GM13977 (cell line): Measurements from ENCODE around the gene LZIC.

ENCODE experiments used
- DNase-seq: peaks from one replicate; pipeline ENCODE4 v3.0.0; 2012; ENCODE audit warnings: low spot score
- in situ Hi-C: fragments of 300-500 bp; cut with MboI; formaldehyde crosslinking; loops from one replicate; pipeline ENCODE4 v1.12.0; 2022; ENCODE audit warnings: low sequenced_read_pairs, low pct_unique_long_range_greater_than_20kb, mixed read lengths, inconsistent platforms; ENCODE audit not compliant: unreplicated experiment
- TF ChIP-seq, protein P1 (sequence below): IDR thresholded peaks from 2 replicates; pipeline ENCODE4 v1.5.1; 2012; ENCODE audit warnings: mild to moderate bottlenecking, control low read depth; ENCODE audit not compliant: insufficient read depth; ENCODE audit errors: extremely low read depth, missing control alignments

The LZIC gene

DNA sequence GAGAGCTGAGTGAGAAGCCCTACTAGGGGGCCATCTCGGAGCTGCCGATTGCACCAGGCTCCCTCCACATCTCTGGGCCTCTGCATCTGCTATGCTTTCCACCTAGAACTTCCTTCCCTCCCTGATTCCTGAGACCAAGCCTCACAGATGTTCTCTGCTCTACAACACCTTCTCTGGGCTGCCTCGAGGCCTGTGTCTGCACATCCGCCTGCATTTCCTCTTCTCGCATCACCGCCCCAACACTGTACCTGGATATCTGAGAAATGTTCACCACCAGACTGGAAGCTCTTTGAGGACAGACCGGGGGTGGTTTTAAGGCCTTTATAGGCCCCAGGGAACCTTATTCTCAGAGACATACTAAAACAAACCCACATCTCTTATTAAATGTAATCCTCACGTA is 53.8 kb downstream of the LZIC start:
- TF ChIP-seq, protein P1, sequence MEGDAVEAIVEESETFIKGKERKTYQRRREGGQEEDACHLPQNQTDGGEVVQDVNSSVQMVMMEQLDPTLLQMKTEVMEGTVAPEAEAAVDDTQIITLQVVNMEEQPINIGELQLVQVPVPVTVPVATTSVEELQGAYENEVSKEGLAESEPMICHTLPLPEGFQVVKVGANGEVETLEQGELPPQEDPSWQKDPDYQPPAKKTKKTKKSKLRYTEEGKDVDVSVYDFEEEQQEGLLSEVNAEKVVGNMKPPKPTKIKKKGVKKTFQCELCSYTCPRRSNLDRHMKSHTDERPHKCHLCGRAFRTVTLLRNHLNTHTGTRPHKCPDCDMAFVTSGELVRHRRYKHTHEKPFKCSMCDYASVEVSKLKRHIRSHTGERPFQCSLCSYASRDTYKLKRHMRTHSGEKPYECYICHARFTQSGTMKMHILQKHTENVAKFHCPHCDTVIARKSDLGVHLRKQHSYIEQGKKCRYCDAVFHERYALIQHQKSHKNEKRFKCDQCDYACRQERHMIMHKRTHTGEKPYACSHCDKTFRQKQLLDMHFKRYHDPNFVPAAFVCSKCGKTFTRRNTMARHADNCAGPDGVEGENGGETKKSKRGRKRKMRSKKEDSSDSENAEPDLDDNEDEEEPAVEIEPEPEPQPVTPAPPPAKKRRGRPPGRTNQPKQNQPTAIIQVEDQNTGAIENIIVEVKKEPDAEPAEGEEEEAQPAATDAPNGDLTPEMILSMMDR, result no peak
- no peak for DNase-seq
- in situ Hi-C loops, result no loop called here

DNA sequence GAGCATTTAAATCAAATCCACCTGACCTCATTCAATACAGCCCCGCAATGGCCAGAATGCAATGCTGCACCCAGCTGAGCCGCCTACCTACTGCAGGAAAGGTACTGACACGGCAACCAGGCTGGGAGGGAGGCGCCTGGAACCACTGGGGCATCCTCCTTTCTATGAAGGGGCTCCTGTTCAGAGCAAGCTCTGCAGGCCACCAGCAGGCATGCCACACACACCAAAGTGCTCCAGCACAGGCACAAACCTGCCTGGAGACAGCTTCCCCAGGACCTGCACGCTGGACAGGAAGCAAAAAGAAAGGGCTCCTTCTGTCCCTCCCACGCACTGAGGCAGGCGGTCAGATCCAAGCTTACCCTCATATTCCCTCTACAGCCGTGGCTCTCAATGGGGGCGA is 54.3 kb downstream of the LZIC start:
- in situ Hi-C loops, result no loop called here
- TF ChIP-seq, protein P1, result no peak
- DNase-seq, result no peak

DNA sequence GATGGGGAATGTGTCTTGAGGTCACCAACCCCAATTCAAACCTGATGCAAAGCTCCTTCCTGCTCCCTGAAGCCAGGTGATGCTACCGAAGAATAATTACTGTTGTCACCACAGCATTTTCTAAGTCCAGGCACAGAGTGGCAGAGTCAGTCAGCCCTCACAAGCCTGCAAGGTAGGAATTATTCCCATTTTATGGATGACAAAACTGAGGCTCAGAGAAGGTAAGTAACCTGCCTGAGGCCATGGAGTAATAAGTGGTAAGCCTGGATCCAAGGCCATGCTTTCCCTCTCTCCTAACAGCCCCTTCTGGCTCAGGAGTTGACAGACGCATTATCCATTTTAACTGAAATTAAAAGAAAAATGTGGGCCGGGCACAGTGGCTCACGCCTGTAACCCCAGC is 56.1 kb downstream of the LZIC start:
- DNase-seq, result no peak
- in situ Hi-C loops, result no loop called here
- TF ChIP-seq, protein P1, result no peak

DNA sequence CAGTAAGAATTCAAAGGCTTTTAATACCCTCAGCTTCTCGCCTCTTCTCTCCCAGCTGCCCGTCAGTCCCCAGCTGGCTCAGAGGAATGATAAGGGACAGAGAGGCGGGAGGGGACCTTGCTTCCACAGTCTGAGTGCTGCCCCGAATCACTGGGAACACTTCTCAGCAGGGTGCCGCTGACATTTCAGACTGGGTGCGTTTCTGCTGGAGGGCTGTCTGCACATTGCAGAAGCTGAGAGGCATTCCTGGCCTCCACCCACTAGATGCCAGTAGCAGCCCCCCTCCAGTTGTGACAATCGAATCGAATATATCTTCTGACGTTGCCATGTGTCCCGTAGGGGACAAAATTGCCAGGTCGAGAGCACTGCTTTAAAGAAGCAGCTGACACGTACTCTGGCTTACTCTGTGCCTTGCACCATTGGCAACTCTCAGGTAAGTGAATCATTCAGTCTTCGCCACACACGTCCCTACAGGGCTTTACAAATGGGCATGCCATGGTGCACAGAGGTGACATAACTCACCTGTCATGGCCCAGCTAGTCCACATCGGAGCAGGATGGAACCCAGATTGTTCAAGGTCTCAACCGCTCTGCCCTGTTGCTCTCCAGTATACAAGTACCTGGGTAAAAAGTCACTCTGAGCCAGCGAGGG is 57.0 kb downstream of the LZIC start:
- TF ChIP-seq, protein P1, result no peak
- DNase-seq, result no peak
- in situ Hi-C loops, result no loop called here

DNA sequence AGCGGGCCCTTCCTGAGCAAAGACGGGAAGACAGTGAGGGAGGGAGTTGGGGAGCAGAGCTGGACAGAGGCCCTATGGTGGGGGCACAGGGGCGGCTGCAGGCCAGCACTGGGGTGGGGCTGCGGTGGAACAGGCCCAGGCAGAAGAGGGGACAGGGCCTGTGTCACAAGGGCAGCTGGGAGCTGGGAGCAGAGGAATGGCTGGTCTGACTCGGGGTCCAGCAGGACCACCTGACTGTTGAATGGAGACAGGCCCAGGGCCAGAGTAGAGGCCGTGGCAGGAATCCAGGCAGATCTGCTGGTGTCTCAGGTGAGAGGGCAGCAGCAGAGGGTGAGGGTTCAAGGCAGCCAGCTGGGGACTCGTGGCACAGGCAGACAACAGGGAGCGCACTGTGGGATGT is 58.4 kb downstream of the LZIC start:
- in situ Hi-C loops, result no loop called here
- no peak for DNase-seq
- TF ChIP-seq, protein P1, result no peak

DNA sequence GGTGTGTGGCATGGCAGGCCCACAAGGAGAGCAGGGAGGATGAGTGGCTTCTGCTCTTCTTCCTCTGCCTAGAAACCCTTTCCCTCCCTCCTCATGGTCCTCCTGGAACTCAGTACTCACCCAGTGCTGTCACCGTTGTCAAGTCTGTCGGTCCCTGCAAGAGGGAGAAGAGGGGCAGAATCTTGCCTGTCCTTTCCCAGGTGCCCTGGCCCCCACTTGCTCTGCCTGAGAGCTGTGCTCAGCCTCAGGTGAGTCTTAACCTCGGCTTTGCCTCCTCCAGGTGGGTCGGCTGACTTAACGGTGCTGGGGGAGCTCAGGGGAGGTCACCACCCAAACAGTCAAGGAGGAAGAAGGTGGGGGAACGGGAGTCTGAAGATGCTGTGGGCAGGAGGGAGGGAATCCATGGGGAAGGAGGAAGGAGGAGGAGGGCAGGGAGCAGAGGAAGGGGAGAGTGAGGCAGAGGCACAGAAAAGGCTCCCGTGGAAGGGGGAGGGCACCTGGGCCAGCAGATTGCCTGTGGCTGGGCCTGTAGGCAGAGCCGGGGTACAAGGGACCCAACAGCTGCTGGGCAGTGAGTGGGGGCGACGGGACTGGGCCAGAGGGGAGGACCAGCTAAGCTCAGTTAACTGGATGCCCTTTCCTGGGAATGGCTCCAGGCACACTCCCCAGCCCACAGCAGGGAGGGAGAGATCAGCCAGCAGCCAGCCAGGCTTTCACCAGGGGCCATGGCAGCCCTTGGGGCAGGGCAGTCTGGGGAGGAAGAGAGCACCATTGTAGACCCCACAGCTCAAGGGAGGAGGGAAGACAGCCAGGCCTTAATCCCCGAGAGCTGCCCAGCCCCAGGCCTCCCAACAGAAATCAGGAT is 59.4 kb downstream of the LZIC start:
- in situ Hi-C loops, result no loop called here
- no peak for DNase-seq
- TF ChIP-seq, protein P1, result no peak
